Hematopoietic multipotent progenitor cell treated with erythropoietin and hydrocortisone succinate and interleukin-3 and kit ligand, for 4 days (in vitro differentiated cells): ENCODE measurements around the gene PPM1J.
"Not testable (repeated sequence)": the region's sequence is repeated elsewhere in the genome, so short reads cannot be mapped to it uniquely, and the experiment has no call there.

ENCODE experiments used
- DNase-seq: peaks from one replicate; pipeline ENCODE4 v3.0.0-alpha.2; 2015

Gene PPM1J

GRCh38 chr1:112715264-112716053, at the start of gene PPM1J:
PPM1J (minus strand) TSS chr1:112715332; CDS start chr1:112715301, 31 bp downstream.
- peak; percentile 98 for DNase-seq

GRCh38 chr1:112762541-112763500, 47.7 kb upstream of the PPM1J start:
- no peak for DNase-seq

GRCh38 chr1:112761714-112762480, 46.8 kb upstream of the PPM1J start:
- DNase-seq, result peak; percentile 13

- no peak for DNase-seq
These were observed 44.1 kb upstream of the PPM1J start for GRCh38 chr1:112759228-112759627.

- DNase-seq, result no peak
These were observed 39.0 kb upstream of the PPM1J start for GRCh38 chr1:112754116-112754628.

- DNase-seq, result no peak
These were observed 33.3 kb upstream of the PPM1J start for GRCh38 chr1:112748396-112748795.

GRCh38 chr1:112744009-112744578, 29.0 kb upstream of the PPM1J start:
- DNase-seq, result peak; percentile 34

GRCh38 chr1:112743174-112744008, 28.3 kb upstream of the PPM1J start:
- peak; percentile 15 for DNase-seq

- DNase-seq, result no peak
These were observed 22.4 kb upstream of the PPM1J start for GRCh38 chr1:112737573-112737972.

GRCh38 chr1:112735752-112736151, 20.6 kb upstream of the PPM1J start:
- DNase-seq, result no peak

- DNase-seq, result no peak
These were observed 16.3 kb upstream of the PPM1J start for GRCh38 chr1:112731451-112731850.

GRCh38 chr1:112729909-112730308, 14.8 kb upstream of the PPM1J start:
- DNase-seq, result no peak

GRCh38 chr1:112729011-112729410, 13.9 kb upstream of the PPM1J start:
- not testable (repeated sequence) for DNase-seq

- not testable (repeated sequence) for DNase-seq
These were observed 13.3 kb upstream of the PPM1J start for GRCh38 chr1:112728306-112728971.

GRCh38 chr1:112727716-112728115, 12.6 kb upstream of the PPM1J start:
- DNase-seq, result no peak

- DNase-seq, result not testable (repeated sequence)
These were observed 9.1 kb upstream of the PPM1J start for GRCh38 chr1:112724240-112724639.

GRCh38 chr1:112723511-112723839, 8.3 kb upstream of the PPM1J start:
- no peak for DNase-seq

GRCh38 chr1:112722601-112723510, 7.7 kb upstream of the PPM1J start:
- no peak for DNase-seq

GRCh38 chr1:112721966-112722524, 6.9 kb upstream of the PPM1J start:
- no peak for DNase-seq
